Adrenal gland (tissue), 5 donors: ENCODE results near the gene GALNT6.

Source experiments
- POLR2A ChIP-seq, 2 donors: fragments of 450-650 bp; IDR thresholded peaks; one replicate each; pipeline ENCODE4 v1.6.1; 2017; ENCODE audit warnings: antibody characterized with exemption in 2 of 2, mild to moderate bottlenecking in 2 of 2, moderate library complexity in 1 of 2
- TF ChIP-seq, protein P1 (sequence below), 6 experiments: fragments of 450-650 bp in 4 of 6; fragments of 200-600 bp in 2 of 6; sonication (generic) in 1 of 6; IDR thresholded peaks; 1 replicate in 5 of 6; 2 replicates in 1 of 6; pipeline versions ENCODE4 v1.5.1 to v1.8.0; 2016 to 2021; ENCODE audit warnings: antibody characterized with exemption in 6 of 6, mild to moderate bottlenecking in 2 of 6, moderate library complexity in 1 of 6
- donor health status: DM: no; HTN: no; CAD: no.

DNA sequence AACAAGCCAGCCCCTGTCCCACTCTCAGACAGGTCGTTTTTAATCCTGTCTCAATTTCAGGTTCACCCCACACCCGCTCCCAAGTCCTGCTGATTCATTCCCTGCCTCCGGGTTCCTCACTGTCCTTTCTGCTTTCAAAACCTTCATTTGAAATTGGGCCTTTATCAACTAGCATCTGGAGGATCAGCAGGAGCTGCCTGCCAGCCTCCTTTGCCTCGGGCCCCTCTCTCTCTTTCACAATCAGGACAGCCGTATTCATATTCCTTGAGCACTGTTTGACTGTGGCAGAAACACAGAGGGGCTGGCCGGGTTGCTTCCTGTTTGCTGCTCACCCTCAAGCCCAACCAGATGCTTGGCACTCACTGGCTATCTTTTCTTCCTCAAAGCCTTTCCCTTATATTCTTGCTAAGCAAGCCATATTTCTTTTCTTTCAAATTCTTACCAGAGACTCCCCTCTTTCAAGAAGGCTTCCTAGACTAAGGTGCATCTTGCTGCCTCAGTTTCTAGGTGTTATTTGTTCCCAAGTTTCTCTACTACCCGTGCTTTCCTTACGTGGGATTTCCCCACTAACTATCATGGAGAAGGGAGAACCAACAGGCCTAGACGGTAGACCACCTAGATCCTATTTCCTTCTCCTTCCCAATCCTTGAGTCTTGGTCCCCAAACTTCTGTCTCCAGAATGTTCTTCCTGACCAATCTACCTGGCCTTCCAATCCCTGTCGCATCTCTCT is 3.0 kb downstream of the GALNT6 start:
- TF ChIP-seq, protein P1, sequence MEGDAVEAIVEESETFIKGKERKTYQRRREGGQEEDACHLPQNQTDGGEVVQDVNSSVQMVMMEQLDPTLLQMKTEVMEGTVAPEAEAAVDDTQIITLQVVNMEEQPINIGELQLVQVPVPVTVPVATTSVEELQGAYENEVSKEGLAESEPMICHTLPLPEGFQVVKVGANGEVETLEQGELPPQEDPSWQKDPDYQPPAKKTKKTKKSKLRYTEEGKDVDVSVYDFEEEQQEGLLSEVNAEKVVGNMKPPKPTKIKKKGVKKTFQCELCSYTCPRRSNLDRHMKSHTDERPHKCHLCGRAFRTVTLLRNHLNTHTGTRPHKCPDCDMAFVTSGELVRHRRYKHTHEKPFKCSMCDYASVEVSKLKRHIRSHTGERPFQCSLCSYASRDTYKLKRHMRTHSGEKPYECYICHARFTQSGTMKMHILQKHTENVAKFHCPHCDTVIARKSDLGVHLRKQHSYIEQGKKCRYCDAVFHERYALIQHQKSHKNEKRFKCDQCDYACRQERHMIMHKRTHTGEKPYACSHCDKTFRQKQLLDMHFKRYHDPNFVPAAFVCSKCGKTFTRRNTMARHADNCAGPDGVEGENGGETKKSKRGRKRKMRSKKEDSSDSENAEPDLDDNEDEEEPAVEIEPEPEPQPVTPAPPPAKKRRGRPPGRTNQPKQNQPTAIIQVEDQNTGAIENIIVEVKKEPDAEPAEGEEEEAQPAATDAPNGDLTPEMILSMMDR (IDR thresholded peaks at IDR 0.05) = no peak
- TF ChIP-seq POLR2A (IDR thresholded peaks at IDR 0.05) = no peak
